NCI-H1694 treated with DMSO at 0.1 percent for 48 hours (cell line): ENCODE results near the gene PODN.

ENCODE experiments used
- DNase-seq: peaks from one replicate; lab custom pipeline; 2025; lab: John Stamatoyannopoulos, UW

Gene PODN

DNA sequence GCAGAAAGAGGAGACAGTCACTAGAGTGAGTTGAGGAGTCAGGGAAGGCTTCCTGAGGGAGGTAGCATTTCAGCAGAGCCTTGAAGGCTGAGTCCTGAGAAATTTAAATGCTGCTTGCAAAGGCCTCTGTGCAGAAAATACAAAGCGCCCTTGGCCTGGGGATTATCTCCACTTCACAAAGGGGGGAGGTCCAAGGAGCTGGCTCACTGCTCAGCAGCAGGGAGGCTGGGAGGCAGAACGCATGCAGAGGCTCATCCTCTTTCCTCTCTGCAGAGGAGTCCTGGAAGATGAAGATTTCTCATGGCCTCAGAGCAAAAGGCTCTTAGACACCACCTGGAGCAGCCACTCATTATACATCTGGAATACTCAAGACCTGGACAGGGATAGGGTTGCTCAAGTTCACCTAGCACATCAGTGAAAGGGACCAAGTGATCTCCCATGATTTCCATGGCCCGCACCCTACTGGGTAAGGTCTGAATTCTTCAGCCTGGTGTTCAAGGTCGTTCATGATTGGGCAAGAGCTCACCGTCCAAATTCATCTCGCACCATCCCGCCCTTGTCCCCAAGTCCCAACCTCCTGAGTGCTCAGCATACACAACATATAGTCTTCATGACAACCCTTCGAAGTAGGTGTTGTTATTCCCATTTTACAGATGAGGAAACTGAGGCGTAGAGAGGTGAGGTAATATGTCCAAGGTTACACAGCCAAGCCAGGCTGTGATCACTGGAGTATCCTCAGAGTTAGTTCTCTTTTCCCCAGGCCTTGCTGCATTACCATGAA lies 71.4 kb downstream of the PODN start:
- no peak for DNase-seq

DNA sequence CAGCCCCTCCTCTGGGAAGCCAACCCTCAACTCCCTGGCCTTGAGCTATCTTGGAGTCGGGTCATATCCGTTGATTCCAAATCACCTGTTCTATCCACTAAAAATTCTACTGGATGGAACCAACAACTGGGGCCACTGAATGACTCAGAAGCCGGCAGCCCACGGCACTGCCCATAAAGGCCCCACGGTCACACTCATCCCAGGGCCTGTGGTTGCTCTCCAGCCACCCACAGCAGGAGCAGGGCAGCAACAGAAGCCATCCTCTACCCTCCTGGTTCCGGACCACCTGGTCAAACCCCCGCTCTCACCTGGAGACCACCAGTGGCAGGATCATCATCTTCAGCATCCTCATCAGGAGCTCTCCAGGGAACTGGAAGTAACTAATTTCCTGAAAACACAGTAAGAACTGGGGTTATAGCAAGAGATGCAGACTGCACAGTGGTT lies 72.1 kb downstream of the PODN start:
- no peak for DNase-seq
